GM12865 (cell line): Measurements from ENCODE around the gene EMC9.
A peak's percentile ranks its signal among the peaks of the same experiment; 100 is the strongest.

Experiments used
- DNase-seq: peaks from one replicate; pipeline ENCODE4 v3.0.0; 2010; ENCODE audit warnings: low read depth
- H3K4me3 ChIP-seq: 2 replicates; pipeline ENCODE4 v1.5.1; 2011; ENCODE audit warnings: mild to moderate bottlenecking, low read depth, low read length, control low read depth
- CTCF ChIP-seq: IDR thresholded peaks from 2 replicates; pipeline ENCODE4 v1.5.1; 2011; ENCODE audit warnings: low read length, control low read depth, low read depth, inconsistent platforms; ENCODE audit not compliant: insufficient read depth; ENCODE audit errors: missing control alignments

The EMC9 gene

GRCh38 chr14:24096545-24097181, 44.7 kb downstream of the EMC9 start:
- H3K4me3 ChIP-seq: no peak overlapping the region
- TF ChIP-seq CTCF: no peak
- no peak for DNase-seq

GRCh38 chr14:24095271-24096068, 45.9 kb downstream of the EMC9 start:
- TF ChIP-seq CTCF: no peak
- peak overlapping the region; percentile 75 for H3K4me3 ChIP-seq
- peak; percentile 96 for DNase-seq

GRCh38 chr14:24094841-24095270, 46.5 kb downstream of the EMC9 start:
- no peak for TF ChIP-seq CTCF
- DNase-seq: no peak
- peak overlapping the region; percentile 75 for H3K4me3 ChIP-seq

- H3K4me3 ChIP-seq: peak within 1 kb of the TSS; percentile 75
- peak; percentile 94 for DNase-seq
- no peak for TF ChIP-seq CTCF
These were observed 47.2 kb downstream of the EMC9 start, which contains the start of gene PCK2 for GRCh38 chr14:24093901-24094840. TSS of gene PCK2 (plus strand) at chr14:24094311. CDS start at chr14:24094406, 95 bp downstream.

- peak overlapping the region; percentile 75 for H3K4me3 ChIP-seq
- DNase-seq: no peak
- no peak for TF ChIP-seq CTCF
These were observed 48.0 kb downstream of the EMC9 start for GRCh38 chr14:24093207-24093900.

- H3K4me3 ChIP-seq: no peak overlapping the region
- no peak for DNase-seq
- TF ChIP-seq CTCF: no peak
These were observed 48.7 kb downstream of the EMC9 start for GRCh38 chr14:24092505-24093206.
